Cerebellar nuclear complex (tissue), 1 donor: Measurements from ENCODE around the gene CNST.

Experiments
- DNase-seq, 2 experiments: peaks; one replicate each; lab custom pipeline; 2025; lab: John Stamatoyannopoulos, UW

Gene CNST

GRCh38 chr1:246566128-246566812, at the start of gene CNST, which contains the start of gene TFB2M:
CNST (plus strand) TSS chr1:246566456; CDS start chr1:246591563, 25,107 bp downstream.
TFB2M (minus strand) TSS chr1:246566261; CDS start chr1:246566138, 123 bp downstream.
- DNase-seq = peak; percentile 94 to 95

- no peak for DNase-seq
Observed at GRCh38 chr1:246517391-246517790, 48.9 kb upstream of the CNST start.

- DNase-seq = no peak
Observed at GRCh38 chr1:246518456-246519205, 47.6 kb upstream of the CNST start.

GRCh38 chr1:246519514-246519913, 46.7 kb upstream of the CNST start:
- DNase-seq = no peak

- no peak for DNase-seq
Observed at GRCh38 chr1:246526380-246526779, 39.9 kb upstream of the CNST start.

- no peak for DNase-seq
Observed at GRCh38 chr1:246526915-246527314, 39.3 kb upstream of the CNST start.

- no peak for DNase-seq
Observed at GRCh38 chr1:246527402-246528088, 38.7 kb upstream of the CNST start.

GRCh38 chr1:246528933-246529731, 37.1 kb upstream of the CNST start:
- no peak for DNase-seq

- no peak for DNase-seq
Observed at GRCh38 chr1:246530482-246530881, 35.8 kb upstream of the CNST start.

- no peak for DNase-seq
Observed at GRCh38 chr1:246532519-246532918, 33.7 kb upstream of the CNST start.

- DNase-seq = no peak
Observed at GRCh38 chr1:246533371-246533905, 32.8 kb upstream of the CNST start.

- DNase-seq = no peak
Observed at GRCh38 chr1:246534114-246534513, 32.1 kb upstream of the CNST start.

GRCh38 chr1:246537441-246537840, 28.8 kb upstream of the CNST start:
- DNase-seq = no peak

- no peak for DNase-seq
Observed at GRCh38 chr1:246537887-246538286, 28.4 kb upstream of the CNST start.

- DNase-seq = no peak
Observed at GRCh38 chr1:246540738-246541491, 25.3 kb upstream of the CNST start.

- DNase-seq = no peak
Observed at GRCh38 chr1:246544001-246544400, 22.3 kb upstream of the CNST start.

GRCh38 chr1:246549665-246550064, 16.6 kb upstream of the CNST start:
- no peak for DNase-seq

GRCh38 chr1:246550402-246550801, 15.9 kb upstream of the CNST start:
- no peak for DNase-seq

- DNase-seq = no peak
Observed at GRCh38 chr1:246552110-246552509, 14.1 kb upstream of the CNST start.

GRCh38 chr1:246554201-246554600, 12.1 kb upstream of the CNST start:
- DNase-seq = peak in 1 of 2 experiments; percentile 2

GRCh38 chr1:246558041-246558440, 8.2 kb upstream of the CNST start:
- DNase-seq = no peak
